Measurements from ENCODE around the gene PIEZO2.

PIEZO2 gene

DNA sequence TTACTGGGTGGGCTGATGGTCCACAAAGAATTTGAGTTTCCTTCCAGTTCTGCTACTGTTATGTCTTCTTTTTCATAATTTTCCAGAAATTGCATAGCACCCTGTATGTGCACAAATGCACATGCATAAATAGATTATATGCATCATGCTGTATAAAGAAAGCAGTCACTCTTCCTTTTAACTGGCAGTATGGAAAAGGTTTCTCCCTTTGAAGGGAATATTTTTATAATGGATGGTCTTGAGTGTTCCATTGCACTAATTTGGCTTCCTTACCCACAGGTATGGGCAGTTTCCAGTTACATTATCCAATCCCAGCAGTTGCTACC lies 469.1 kb downstream of the PIEZO2 start:
- H3K4me3 ChIP-seq (ENCODE audit: low read length) = no peak overlapping the region
- H3K27ac ChIP-seq (ENCODE audit: low read depth, low read length) = no peak overlapping the region
- no peaks in the 10 kb centered on the region for H3K79me2 ChIP-seq (ENCODE audit: control insufficient read depth, low read length)
- H3K9me2 ChIP-seq (replicated peaks; ENCODE audit: control insufficient read depth, low read length) = no peaks in the 10 kb centered on the region
- H3K4me2 ChIP-seq (ENCODE audit: low read length) = no peak overlapping the region
- peaks cover 6% of the 10 kb centered on the region for H3K4me1 ChIP-seq (ENCODE audit: control insufficient read depth, low read length)
- TF ChIP-seq, protein P1, sequence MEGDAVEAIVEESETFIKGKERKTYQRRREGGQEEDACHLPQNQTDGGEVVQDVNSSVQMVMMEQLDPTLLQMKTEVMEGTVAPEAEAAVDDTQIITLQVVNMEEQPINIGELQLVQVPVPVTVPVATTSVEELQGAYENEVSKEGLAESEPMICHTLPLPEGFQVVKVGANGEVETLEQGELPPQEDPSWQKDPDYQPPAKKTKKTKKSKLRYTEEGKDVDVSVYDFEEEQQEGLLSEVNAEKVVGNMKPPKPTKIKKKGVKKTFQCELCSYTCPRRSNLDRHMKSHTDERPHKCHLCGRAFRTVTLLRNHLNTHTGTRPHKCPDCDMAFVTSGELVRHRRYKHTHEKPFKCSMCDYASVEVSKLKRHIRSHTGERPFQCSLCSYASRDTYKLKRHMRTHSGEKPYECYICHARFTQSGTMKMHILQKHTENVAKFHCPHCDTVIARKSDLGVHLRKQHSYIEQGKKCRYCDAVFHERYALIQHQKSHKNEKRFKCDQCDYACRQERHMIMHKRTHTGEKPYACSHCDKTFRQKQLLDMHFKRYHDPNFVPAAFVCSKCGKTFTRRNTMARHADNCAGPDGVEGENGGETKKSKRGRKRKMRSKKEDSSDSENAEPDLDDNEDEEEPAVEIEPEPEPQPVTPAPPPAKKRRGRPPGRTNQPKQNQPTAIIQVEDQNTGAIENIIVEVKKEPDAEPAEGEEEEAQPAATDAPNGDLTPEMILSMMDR (IDR thresholded peaks at IDR 0.05; ENCODE audit: low read depth, low read length, poor library complexity, severe bottlenecking) = no peak
- TF ChIP-seq EZH2phosphoT487 (IDR thresholded peaks at IDR 0.05; ENCODE audit: borderline replicate concordance, low read length) = no peak
- H3K36me3 ChIP-seq (ENCODE audit: control insufficient read depth, low read length) = no peaks in the 10 kb centered on the region
- peaks cover 3% of the 10 kb centered on the region; the same call in 1 of the 2 replicates for H3K27me3 ChIP-seq (ENCODE audit: control insufficient read depth, low read length)
- H3F3A ChIP-seq (ENCODE audit: control insufficient read depth, insufficient read depth) = no peaks in the 10 kb centered on the region
- no peaks in the 10 kb centered on the region for H4K20me1 ChIP-seq (ENCODE audit: control insufficient read depth, insufficient read depth, low read depth, low read length)
- H3K9me3 ChIP-seq (ENCODE audit: control insufficient read depth, insufficient read depth, low read length) = no peaks in the 10 kb centered on the region

DNA sequence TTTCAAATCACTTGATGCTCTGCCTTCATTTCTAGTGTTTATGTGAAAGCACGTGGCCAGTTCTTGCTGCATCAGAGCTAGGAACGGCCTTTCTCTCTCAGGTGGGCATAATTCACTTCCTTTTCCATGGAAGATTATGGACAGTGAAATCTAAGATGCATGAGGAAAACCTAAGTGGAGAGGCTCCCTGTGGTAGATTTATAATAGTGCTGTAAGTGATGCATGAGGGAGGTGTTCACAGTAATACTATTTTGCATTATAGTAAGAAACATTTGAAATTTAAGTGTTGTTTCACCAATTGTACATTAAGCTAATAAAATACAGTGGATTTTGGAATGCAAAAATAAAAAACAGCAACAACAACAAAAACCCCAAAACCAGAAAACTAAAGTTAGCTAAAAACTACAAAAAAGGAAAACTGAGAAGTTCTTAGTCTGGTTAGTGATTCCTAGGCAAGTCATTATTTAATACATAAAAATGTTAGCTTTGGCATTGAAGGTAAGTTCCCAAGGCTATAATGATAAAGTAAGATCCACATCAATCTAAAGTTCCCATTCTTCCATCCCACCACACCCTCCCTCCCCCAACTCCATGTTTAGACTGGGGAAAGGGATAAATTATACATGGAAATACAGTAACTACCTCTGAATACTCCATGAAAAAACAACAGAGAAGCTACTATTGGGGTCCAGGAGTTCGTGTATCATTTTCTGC lies 469.7 kb downstream of the PIEZO2 start:
- Histone ChIP-seq H3F3A (ENCODE audit: control insufficient read depth, insufficient read depth) (no peaks in the 10 kb centered on the region), H3K4me1 (ENCODE audit: control insufficient read depth, low read length) (peaks cover under 1% of the 10 kb centered on the region), H3K27me3 (ENCODE audit: control insufficient read depth, low read length) (peaks cover 3% of the 10 kb centered on the region; the same call in 1 of the 2 replicates), H3K4me3 (ENCODE audit: low read length) (no peak overlapping the region), H3K9me2 (replicated peaks; ENCODE audit: control insufficient read depth, low read length) (no peaks in the 10 kb centered on the region), H3K9me3 (ENCODE audit: control insufficient read depth, insufficient read depth, low read length) (no peaks in the 10 kb centered on the region), H3K4me2 (ENCODE audit: low read length) (no peak overlapping the region), H3K79me2 (ENCODE audit: control insufficient read depth, low read length) (no peaks in the 10 kb centered on the region), H3K27ac (ENCODE audit: low read depth, low read length) (no peak overlapping the region), H3K36me3 (ENCODE audit: control insufficient read depth, low read length) (no peaks in the 10 kb centered on the region), H4K20me1 (ENCODE audit: control insufficient read depth, insufficient read depth, low read depth, low read length) (no peaks in the 10 kb centered on the region)
- no peak for TF ChIP-seq EZH2phosphoT487 (IDR thresholded peaks at IDR 0.05; ENCODE audit: borderline replicate concordance, low read length)
- TF ChIP-seq, protein P1 (IDR thresholded peaks at IDR 0.05; ENCODE audit: low read depth, low read length, poor library complexity, severe bottlenecking) = no peak

DNA sequence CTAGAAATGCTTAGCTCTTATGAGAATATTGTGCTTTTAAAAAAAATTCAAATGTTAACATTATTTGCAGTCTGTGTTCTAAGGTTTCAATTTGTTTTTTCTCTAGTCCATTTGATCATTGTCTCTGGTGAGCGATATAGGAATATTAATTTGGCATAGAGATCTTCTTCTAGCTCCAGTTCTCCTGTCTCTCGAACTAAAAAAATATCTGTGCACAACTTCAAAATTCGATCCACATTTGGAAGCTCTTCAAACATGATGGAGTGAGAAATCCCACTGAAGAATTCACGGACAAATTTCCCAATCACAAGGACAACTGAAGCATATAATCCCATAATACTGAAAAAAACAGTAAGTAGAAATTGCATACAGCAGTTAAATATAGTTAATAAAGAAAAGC lies 477.9 kb downstream of the PIEZO2 start:
- Histone ChIP-seq H3K9me3 (ENCODE audit: control insufficient read depth, insufficient read depth, low read length) (no peaks in the 10 kb centered on the region; the same call in 1 of the 2 replicates), H3K9me2 (replicated peaks; ENCODE audit: control insufficient read depth, low read length) (no peaks in the 10 kb centered on the region), H4K20me1 (ENCODE audit: control insufficient read depth, insufficient read depth, low read depth, low read length) (no peaks in the 10 kb centered on the region), H3F3A (ENCODE audit: control insufficient read depth, insufficient read depth) (no peaks in the 10 kb centered on the region), H3K4me3 (ENCODE audit: low read length) (no peak overlapping the region), H3K27ac (ENCODE audit: low read depth, low read length) (no peak overlapping the region), H3K27me3 (ENCODE audit: control insufficient read depth, low read length) (peaks cover 6% of the 10 kb centered on the region; the same call in 1 of the 2 replicates), H3K79me2 (ENCODE audit: control insufficient read depth, low read length) (no peaks in the 10 kb centered on the region), H3K36me3 (ENCODE audit: control insufficient read depth, low read length) (no peaks in the 10 kb centered on the region), H3K4me1 (ENCODE audit: control insufficient read depth, low read length) (no peaks in the 10 kb centered on the region), H3K4me2 (ENCODE audit: low read length) (no peak overlapping the region)
- TF ChIP-seq, protein P1 (IDR thresholded peaks at IDR 0.05; ENCODE audit: low read depth, low read length, poor library complexity, severe bottlenecking) = no peak
- TF ChIP-seq EZH2phosphoT487 (IDR thresholded peaks at IDR 0.05; ENCODE audit: borderline replicate concordance, low read length) = no peak

Data from DOHH2 (cell line).